ENCODE results near the gene TMIE. TPM values are rescaled to one million over a fixed set of nuclear protein-coding genes. Genes with fewer than 3 reads are reported as not detected.

The TMIE gene
- total RNA-seq, 1 experiment from 2014 or later = 6.5 TPM

DNA sequence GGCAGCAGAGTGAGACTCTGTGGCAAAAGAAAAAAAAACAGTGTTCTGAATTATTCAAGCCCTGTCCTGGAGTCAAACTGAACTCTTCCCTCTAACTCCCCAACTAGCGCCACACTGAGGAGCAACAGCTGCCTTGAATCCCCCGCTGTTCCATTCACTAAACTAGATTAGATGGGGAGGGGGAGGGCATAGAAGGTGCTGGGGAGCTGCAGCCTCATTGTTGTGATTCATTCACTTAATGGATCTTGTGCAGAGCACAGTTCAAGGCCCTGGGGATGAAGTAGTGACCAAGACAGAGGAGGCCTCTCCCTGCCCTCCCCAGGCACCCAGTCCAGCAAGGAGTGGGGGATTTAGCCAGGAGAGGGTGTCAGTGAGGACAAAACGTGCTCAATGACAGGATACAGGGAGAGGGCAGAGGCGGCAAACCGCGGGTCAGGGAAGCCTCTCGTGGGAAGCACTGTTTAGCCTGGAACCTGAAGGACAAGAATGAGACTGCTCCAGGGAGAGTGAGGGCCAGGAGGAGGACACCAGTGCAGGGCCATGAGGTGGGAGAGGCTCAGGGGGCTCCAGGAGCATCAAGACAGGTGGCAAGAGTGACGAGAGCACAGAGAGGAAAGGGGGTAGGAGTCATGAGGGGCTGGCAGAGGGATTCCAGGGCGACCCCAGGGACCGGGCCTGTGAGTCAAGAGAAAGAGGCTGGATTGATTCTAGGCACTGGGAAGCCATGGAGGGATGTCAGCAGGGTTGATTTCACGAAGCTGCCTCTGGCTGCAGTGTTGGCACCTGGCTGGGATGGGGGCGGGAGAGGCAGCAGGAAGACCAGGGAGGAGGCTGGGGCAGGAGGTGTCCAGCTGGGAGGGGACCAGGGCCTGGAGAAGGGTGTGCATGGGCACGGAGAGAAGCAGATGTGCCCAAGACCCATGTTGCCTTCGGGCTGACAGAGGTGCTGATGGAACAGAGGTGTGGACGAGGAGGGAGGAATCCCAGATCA is 39.1 kb upstream of the TMIE start:
- no peak for TF ChIP-seq EZH2 (IDR thresholded peaks at IDR 0.05; ENCODE audit: low read depth)
- TF ChIP-seq, protein P1, sequence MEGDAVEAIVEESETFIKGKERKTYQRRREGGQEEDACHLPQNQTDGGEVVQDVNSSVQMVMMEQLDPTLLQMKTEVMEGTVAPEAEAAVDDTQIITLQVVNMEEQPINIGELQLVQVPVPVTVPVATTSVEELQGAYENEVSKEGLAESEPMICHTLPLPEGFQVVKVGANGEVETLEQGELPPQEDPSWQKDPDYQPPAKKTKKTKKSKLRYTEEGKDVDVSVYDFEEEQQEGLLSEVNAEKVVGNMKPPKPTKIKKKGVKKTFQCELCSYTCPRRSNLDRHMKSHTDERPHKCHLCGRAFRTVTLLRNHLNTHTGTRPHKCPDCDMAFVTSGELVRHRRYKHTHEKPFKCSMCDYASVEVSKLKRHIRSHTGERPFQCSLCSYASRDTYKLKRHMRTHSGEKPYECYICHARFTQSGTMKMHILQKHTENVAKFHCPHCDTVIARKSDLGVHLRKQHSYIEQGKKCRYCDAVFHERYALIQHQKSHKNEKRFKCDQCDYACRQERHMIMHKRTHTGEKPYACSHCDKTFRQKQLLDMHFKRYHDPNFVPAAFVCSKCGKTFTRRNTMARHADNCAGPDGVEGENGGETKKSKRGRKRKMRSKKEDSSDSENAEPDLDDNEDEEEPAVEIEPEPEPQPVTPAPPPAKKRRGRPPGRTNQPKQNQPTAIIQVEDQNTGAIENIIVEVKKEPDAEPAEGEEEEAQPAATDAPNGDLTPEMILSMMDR (conservative IDR thresholded peaks at IDR 0.05) = no peak
- H3F3A ChIP-seq (ENCODE audit: insufficient read depth, low read depth) = peaks cover 5% of the 10 kb centered on the region; the same call in 1 of the 2 replicates
- H3K9me2 ChIP-seq (ENCODE audit: insufficient read depth) = no peaks in the 10 kb centered on the region
- peaks cover 28% of the 10 kb centered on the region for H3K4me1 ChIP-seq (replicated peaks; ENCODE audit: insufficient read depth)
- no peak overlapping the region for H3K4me3 ChIP-seq
- no peaks in the 10 kb centered on the region for H3K27me3 ChIP-seq (ENCODE audit: insufficient read depth, low read depth)
- H3K9me3 ChIP-seq (ENCODE audit: insufficient read depth, low read depth) = no peaks in the 10 kb centered on the region
- H2AFZ ChIP-seq = no peak overlapping the region
- POLR2A ChIA-PET (ENCODE audit: unreplicated experiment) = no interaction called here
- DNase-seq = no peak
- no peaks in the 10 kb centered on the region for H3K79me2 ChIP-seq (ENCODE audit: low read depth)
- no peaks in the 10 kb centered on the region for H4K20me1 ChIP-seq (ENCODE audit: insufficient read depth)
- no peak overlapping the region for H3K27ac ChIP-seq
- intact Hi-C loops (cut with micrococcal nuclease; ENCODE audit: unreplicated experiment) = loop anchor here (2.0 kb wide), 1 partner anchor 247 kb away; no protein-coding TSS in a partner anchor
- CTCF ChIA-PET = no interaction called here
- no peak overlapping the region for H3K4me2 ChIP-seq
- no peaks in the 10 kb centered on the region for H3K36me3 ChIP-seq (ENCODE audit: low read depth)
- BruUV-seq (replicated peaks) = no TSS peak

DNA sequence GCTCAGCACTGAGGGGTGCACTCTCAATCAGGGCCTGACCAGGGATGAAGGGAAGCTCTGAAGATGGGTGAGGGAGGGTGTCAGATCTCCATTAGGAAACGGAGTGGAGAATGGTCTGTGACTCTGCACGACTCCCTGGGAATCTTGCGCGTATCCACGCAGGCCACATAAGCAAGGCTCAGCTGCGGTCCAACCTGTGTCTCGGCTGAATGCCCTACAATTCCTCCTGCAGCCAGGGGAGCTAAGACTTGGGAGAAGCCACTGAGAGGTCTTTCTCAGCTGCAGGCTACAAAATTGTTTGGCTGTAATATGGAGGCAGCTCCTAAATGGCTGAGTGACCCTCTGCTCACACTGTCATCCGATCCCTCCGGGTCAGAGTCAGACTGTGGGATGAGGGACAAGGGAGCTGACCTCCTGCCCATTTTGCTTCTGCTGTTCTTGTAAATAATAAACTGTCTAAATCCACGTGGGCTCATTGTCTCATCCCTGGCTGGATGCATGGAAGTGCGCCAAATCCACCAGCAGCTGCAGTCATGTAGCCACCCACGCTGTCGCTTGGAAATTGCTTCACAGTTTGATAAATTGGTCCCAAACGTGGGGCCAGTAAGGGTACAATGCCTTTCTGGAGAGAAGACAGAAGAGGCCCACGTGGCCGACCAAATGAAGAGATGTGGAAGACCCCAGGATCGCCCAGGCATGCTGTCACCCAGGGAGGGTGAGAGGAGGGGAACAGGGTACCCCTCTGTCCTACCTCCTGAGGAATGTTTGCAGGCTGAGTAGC is 38.2 kb upstream of the TMIE start:
- BruUV-seq (replicated peaks) = no TSS peak
- Histone ChIP-seq H2AFZ (no peak overlapping the region), H3K36me3 (ENCODE audit: low read depth) (no peaks in the 10 kb centered on the region), H3K79me2 (ENCODE audit: low read depth) (no peaks in the 10 kb centered on the region), H3K27me3 (ENCODE audit: insufficient read depth, low read depth) (no peaks in the 10 kb centered on the region), H3K9me2 (ENCODE audit: insufficient read depth) (no peaks in the 10 kb centered on the region), H3K4me3 (no peak overlapping the region), H3K27ac (no peak overlapping the region), H3K9me3 (ENCODE audit: insufficient read depth, low read depth) (no peaks in the 10 kb centered on the region), H4K20me1 (ENCODE audit: insufficient read depth) (no peaks in the 10 kb centered on the region), H3F3A (ENCODE audit: insufficient read depth, low read depth) (peaks cover 5% of the 10 kb centered on the region; the same call in 1 of the 2 replicates), H3K4me1 (replicated peaks; ENCODE audit: insufficient read depth) (peaks cover 28% of the 10 kb centered on the region), H3K4me2 (no peak overlapping the region)
- intact Hi-C loops (cut with micrococcal nuclease; ENCODE audit: unreplicated experiment) = loop anchor here (2.0 kb wide), 1 partner anchor 246 kb away; no protein-coding TSS in a partner anchor
- POLR2A ChIA-PET (ENCODE audit: unreplicated experiment) = no interaction called here
- CTCF ChIA-PET = no interaction called here
- no peak for DNase-seq
- no peak for TF ChIP-seq EZH2 (IDR thresholded peaks at IDR 0.05; ENCODE audit: low read depth)
- TF ChIP-seq, protein P1 (conservative IDR thresholded peaks at IDR 0.05) = no peak

DNA sequence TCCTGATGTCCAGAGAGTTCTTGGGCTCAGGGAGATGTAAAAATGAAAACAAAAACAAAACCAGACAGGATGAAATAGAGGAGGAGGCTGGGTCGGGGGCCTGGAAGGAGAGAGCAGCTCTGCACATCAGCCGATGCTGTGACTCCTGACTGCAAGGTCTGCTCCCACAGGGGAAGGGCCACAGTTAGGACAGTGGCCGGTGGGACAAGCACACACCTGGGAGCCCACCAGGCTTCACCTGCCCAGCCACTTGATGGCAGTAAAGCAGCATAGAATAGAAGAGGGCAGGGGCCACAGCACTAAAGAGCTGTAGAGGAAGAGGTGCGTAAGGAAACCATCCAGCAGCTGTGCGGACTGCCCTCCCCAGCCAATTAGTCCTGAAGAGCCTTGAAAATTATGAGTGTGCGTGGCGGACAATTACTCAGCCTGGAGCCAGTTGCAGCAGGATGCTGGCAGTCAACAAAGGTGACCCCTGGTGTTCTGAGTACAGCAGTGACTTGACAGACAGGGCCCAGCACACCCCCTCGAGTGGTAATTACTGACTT is 37.5 kb upstream of the TMIE start:
- Histone ChIP-seq H3K79me2 (ENCODE audit: low read depth) (no peaks in the 10 kb centered on the region), H3K27ac (no peak overlapping the region), H2AFZ (no peak overlapping the region), H3K4me3 (no peak overlapping the region), H3K4me1 (replicated peaks; ENCODE audit: insufficient read depth) (peaks cover 28% of the 10 kb centered on the region), H3K9me2 (ENCODE audit: insufficient read depth) (no peaks in the 10 kb centered on the region), H3K27me3 (ENCODE audit: insufficient read depth, low read depth) (no peaks in the 10 kb centered on the region), H4K20me1 (ENCODE audit: insufficient read depth) (no peaks in the 10 kb centered on the region), H3F3A (ENCODE audit: insufficient read depth, low read depth) (peaks cover 5% of the 10 kb centered on the region; the same call in 1 of the 2 replicates), H3K9me3 (ENCODE audit: insufficient read depth, low read depth) (no peaks in the 10 kb centered on the region), H3K36me3 (ENCODE audit: low read depth) (no peaks in the 10 kb centered on the region), H3K4me2 (no peak overlapping the region)
- TF ChIP-seq, protein P1 (conservative IDR thresholded peaks at IDR 0.05) = peak; percentile 51; the same call in 1 of the 2 replicates
- TF ChIP-seq EZH2 (IDR thresholded peaks at IDR 0.05; ENCODE audit: low read depth) = no peak
- BruUV-seq (replicated peaks) = no TSS peak
- intact Hi-C loops (cut with micrococcal nuclease; ENCODE audit: unreplicated experiment) = loop anchor here (2.0 kb wide), 1 partner anchor 245 kb away; no protein-coding TSS in a partner anchor
- DNase-seq = no peak
- POLR2A ChIA-PET (ENCODE audit: unreplicated experiment) = interaction anchor here (0.6 to 1.0 kb wide), 3 partner anchors 13 to 318 kb away, joined by 3 read pairs; partner anchors contain the start of gene NBEAL2
- CTCF ChIA-PET = interaction anchor here (0.5 to 0.8 kb wide), 2 partner anchors 34 to 175 kb away, joined by 4 read pairs; no protein-coding TSS in a partner anchor

All from PC-9 (cell line).